ENCODE measurements around the gene ST3GAL4.

DNA sequence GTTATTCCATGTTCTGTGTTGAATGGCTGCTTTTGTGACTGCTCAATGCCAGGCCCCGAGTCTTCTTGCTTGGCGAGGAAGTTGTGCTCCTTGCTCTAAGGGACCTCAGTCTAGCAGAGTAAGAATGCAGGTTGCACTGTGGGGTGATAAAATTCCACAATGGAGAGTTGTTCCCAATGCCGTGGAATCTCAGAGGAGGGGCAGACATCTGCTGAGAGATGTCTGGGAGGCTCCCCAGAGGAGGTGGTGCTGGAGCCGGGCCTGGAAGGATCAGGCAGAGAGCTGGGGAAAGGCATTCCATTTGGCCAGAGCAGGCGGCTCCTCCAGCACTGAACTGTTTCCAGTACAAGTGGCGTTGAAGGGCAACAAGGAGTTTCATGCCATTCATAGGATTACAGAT lies 55.2 kb downstream of the ST3GAL4 start:
- TF ChIP-seq, protein P1, sequence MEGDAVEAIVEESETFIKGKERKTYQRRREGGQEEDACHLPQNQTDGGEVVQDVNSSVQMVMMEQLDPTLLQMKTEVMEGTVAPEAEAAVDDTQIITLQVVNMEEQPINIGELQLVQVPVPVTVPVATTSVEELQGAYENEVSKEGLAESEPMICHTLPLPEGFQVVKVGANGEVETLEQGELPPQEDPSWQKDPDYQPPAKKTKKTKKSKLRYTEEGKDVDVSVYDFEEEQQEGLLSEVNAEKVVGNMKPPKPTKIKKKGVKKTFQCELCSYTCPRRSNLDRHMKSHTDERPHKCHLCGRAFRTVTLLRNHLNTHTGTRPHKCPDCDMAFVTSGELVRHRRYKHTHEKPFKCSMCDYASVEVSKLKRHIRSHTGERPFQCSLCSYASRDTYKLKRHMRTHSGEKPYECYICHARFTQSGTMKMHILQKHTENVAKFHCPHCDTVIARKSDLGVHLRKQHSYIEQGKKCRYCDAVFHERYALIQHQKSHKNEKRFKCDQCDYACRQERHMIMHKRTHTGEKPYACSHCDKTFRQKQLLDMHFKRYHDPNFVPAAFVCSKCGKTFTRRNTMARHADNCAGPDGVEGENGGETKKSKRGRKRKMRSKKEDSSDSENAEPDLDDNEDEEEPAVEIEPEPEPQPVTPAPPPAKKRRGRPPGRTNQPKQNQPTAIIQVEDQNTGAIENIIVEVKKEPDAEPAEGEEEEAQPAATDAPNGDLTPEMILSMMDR (conservative IDR thresholded peaks at IDR 0.05; ENCODE audit: low read length): no peak
- TF ChIP-seq EZH2phosphoT487 (IDR thresholded peaks at IDR 0.05; ENCODE audit: borderline replicate concordance, low read depth, low read length): no peak

Measured in OCI-LY7 (cell line).